ENCODE measurements around the gene ATXN7.

Gene ATXN7

GRCh38 chr3:63864008-63864964, 619 bp downstream of the ATXN7 start:
- DNase-seq: peak; percentile 28

- no peak for DNase-seq
These were observed 1.3 kb downstream of the ATXN7 start for GRCh38 chr3:63864965-63865327.

GRCh38 chr3:63867225-63867624, 3.6 kb downstream of the ATXN7 start:
- no peak for DNase-seq

- DNase-seq: no peak
These were observed 6.4 kb downstream of the ATXN7 start for GRCh38 chr3:63869940-63870614.

GRCh38 chr3:63870615-63871005, 6.9 kb downstream of the ATXN7 start:
- no peak for DNase-seq

GRCh38 chr3:63872135-63872924, 8.7 kb downstream of the ATXN7 start:
- peak; percentile 69 for DNase-seq

GRCh38 chr3:63874769-63875168, 11.1 kb downstream of the ATXN7 start:
- no peak for DNase-seq

- DNase-seq: no peak
These were observed 11.8 kb downstream of the ATXN7 start for GRCh38 chr3:63875510-63875909.

- DNase-seq: peak; percentile 40
These were observed 12.6 kb downstream of the ATXN7 start for GRCh38 chr3:63876260-63876659.

- peak; percentile 22 for DNase-seq
These were observed 14.2 kb downstream of the ATXN7 start for GRCh38 chr3:63877737-63878393.

- no peak for DNase-seq
These were observed 14.9 kb downstream of the ATXN7 start for GRCh38 chr3:63878394-63879060.

GRCh38 chr3:63880653-63881052, 17.0 kb downstream of the ATXN7 start:
- DNase-seq: no peak

GRCh38 chr3:63886858-63887257, 23.2 kb downstream of the ATXN7 start:
- DNase-seq: no peak

GRCh38 chr3:63891518-63891917, 27.9 kb downstream of the ATXN7 start:
- DNase-seq: no peak

- no peak for DNase-seq
These were observed 29.2 kb downstream of the ATXN7 start for GRCh38 chr3:63892773-63893352.

- DNase-seq: no peak
These were observed 31.9 kb downstream of the ATXN7 start for GRCh38 chr3:63895422-63896189.

GRCh38 chr3:63896332-63897030, 32.8 kb downstream of the ATXN7 start:
- DNase-seq: peak; percentile 25

- no peak for DNase-seq
These were observed 36.3 kb downstream of the ATXN7 start for GRCh38 chr3:63900010-63900409.

- DNase-seq: no peak
These were observed 36.8 kb downstream of the ATXN7 start for GRCh38 chr3:63900459-63900858.
